CD14-positive monocyte (primary cell): ENCODE results near the gene NKAPL. TPM values are rescaled to one million over a fixed set of nuclear protein-coding genes. Genes with fewer than 3 reads are reported as not detected.
A peak's percentile ranks its signal among the peaks of the same experiment; 100 is the strongest.

Source experiments
- DNase-seq, 3 donors: peaks; one replicate each; pipeline ENCODE4 v3.0.0-alpha.2; 2011 to 2022
- H2AFZ ChIP-seq: 2 replicates; pipeline ENCODE4 v1.6.0; 2012; ENCODE audit warnings: mild to moderate bottlenecking, low read depth, low read length, inconsistent platforms; ENCODE audit not compliant: insufficient read depth, poor library complexity, severe bottlenecking
- H3K27ac ChIP-seq, 2 donors: 1 replicate in 1 of 2; 2 replicates in 1 of 2; pipeline ENCODE4 v1.5.1; 2012 to 2013; ENCODE audit warnings: low read length in 2 of 2, control low read depth in 1 of 2, inconsistent platforms in 1 of 2, low read depth in 1 of 2, mild to moderate bottlenecking in 1 of 2
- H3K27me3 ChIP-seq, 2 donors: one replicate each; pipeline versions ENCODE4 v1.6.0 to v1.6.1; 2011 to 2013; ENCODE audit warnings: low read length in 2 of 2; ENCODE audit not compliant: control insufficient read depth in 2 of 2, insufficient read depth in 2 of 2
- H3K36me3 ChIP-seq, 2 donors: replicated peaks in 1 of 2; 1 replicate in 1 of 2; 2 replicates in 1 of 2; pipeline versions ENCODE4 v1.5.1 to v1.6.1; 2012 to 2013; ENCODE audit warnings: low read length in 2 of 2, control low read depth in 1 of 2, inconsistent platforms in 1 of 2, mild to moderate bottlenecking in 1 of 2; ENCODE audit not compliant: insufficient read depth in 2 of 2, control insufficient read depth in 1 of 2
- H3K4me1 ChIP-seq, 2 donors: 1 replicate in 1 of 2; 2 replicates in 1 of 2; pipeline versions ENCODE4 v1.5.1 to v1.6.1; 2012 to 2013; ENCODE audit warnings: low read length in 2 of 2, control low read depth in 1 of 2, inconsistent platforms in 1 of 2, mild to moderate bottlenecking in 1 of 2, moderate library complexity in 1 of 2; ENCODE audit not compliant: insufficient read depth in 2 of 2, control insufficient read depth in 1 of 2
- H3K4me2 ChIP-seq: replicated peaks from 2 replicates; pipeline ENCODE3; 2012; ENCODE audit warnings: low read length, moderate library complexity, mild to moderate bottlenecking; ENCODE audit not compliant: poor library complexity, severe bottlenecking; ENCODE audit errors: extremely low read depth
- H3K4me3 ChIP-seq, 3 experiments: fragments of 200-600 bp in 1 of 3; sonication (generic) in 1 of 3; replicated peaks in 1 of 3; 1 replicate in 2 of 3; 2 replicates in 1 of 3; pipeline ENCODE4 v1.5.1; 2011 to 2013; ENCODE audit warnings: low read length in 3 of 3, mild to moderate bottlenecking in 3 of 3, control low read depth in 2 of 3, low read depth in 2 of 3, inconsistent platforms in 1 of 3, moderate library complexity in 1 of 3
- H3K79me2 ChIP-seq: 2 replicates; pipeline ENCODE4 v1.6.0; 2012; ENCODE audit warnings: mild to moderate bottlenecking, control low read depth, inconsistent platforms, low read length, moderate library complexity; ENCODE audit not compliant: insufficient read depth
- H3K9ac ChIP-seq: 2 replicates; pipeline ENCODE4 v1.6.0; 2017; ENCODE audit warnings: low read length, mild to moderate bottlenecking; ENCODE audit not compliant: insufficient read depth, poor library complexity, severe bottlenecking
- H3K9me3 ChIP-seq, 2 donors: replicated peaks in 1 of 2; 1 replicate in 1 of 2; 2 replicates in 1 of 2; pipeline versions ENCODE4 v1.5.1 to v1.6.1; 2012 to 2013; ENCODE audit warnings: low read length in 2 of 2, control low read depth in 1 of 2; ENCODE audit not compliant: control insufficient read depth in 1 of 2, insufficient read depth in 1 of 2
- H4K20me1 ChIP-seq: 2 replicates; pipeline ENCODE4 v1.6.0; 2012; ENCODE audit warnings: mild to moderate bottlenecking, low read length, control low read depth, moderate library complexity; ENCODE audit not compliant: insufficient read depth
- H3K27ac Mint-ChIP-seq, 7 donors: one replicate each; pipeline ENCODE4 v1.8.0; 2020; ENCODE audit warnings: mild to moderate bottlenecking in 7 of 7, mixed read lengths in 7 of 7, moderate library complexity in 6 of 7, inconsistent platforms in 2 of 7
- H3K27me3 Mint-ChIP-seq, 3 donors: one replicate each; pipeline ENCODE4 v1.8.0; 2021 to 2022; ENCODE audit warnings: low read depth in 3 of 3, mild to moderate bottlenecking in 3 of 3, mixed read lengths in 3 of 3, moderate library complexity in 3 of 3, inconsistent platforms in 1 of 3
- H3K36me3 Mint-ChIP-seq, 2 donors: one replicate each; pipeline ENCODE4 v1.8.0; 2020; ENCODE audit warnings: mixed read lengths in 2 of 2, inconsistent platforms in 1 of 2, mild to moderate bottlenecking in 1 of 2
- H3K4me1 Mint-ChIP-seq: one replicate; pipeline ENCODE4 v1.8.0; 2020; ENCODE audit warnings: mild to moderate bottlenecking, mixed read lengths
- H3K4me3 Mint-ChIP-seq, 2 donors: one replicate each; pipeline ENCODE4 v1.8.0; 2020; ENCODE audit warnings: mild to moderate bottlenecking in 2 of 2, mixed read lengths in 2 of 2, moderate library complexity in 1 of 2
- H3K9me3 Mint-ChIP-seq, 7 donors: one replicate each; pipeline ENCODE4 v1.8.0; 2020 to 2022; ENCODE audit warnings: mixed read lengths in 7 of 7, mild to moderate bottlenecking in 6 of 7, moderate library complexity in 6 of 7, inconsistent platforms in 2 of 7
- CTCF ChIP-seq: fragments of 200-600 bp; IDR thresholded peaks from one replicate; pipeline ENCODE4 v1.8.0; 2022; ENCODE audit warnings: antibody characterized with exemption, mild to moderate bottlenecking
- WGBS: methylation state at CpG from one replicate; pipeline ENCODE4 v1.1.5; 2013; ENCODE audit warnings: missing lambda C conversion rate; ENCODE audit not compliant: insufficient coverage; 5-methylcytosine and 5-hydroxymethylcytosine counted together
- intact Hi-C, 2 donors: fragments of 100-400 bp; cut with micrococcal nuclease; formaldehyde crosslinking; loops; one replicate each; pipeline versions ENCODE4 v1.15.0 to v1.15.1; 2023
- polyA plus RNA-seq, 3 donors: library from polyadenylated mRNA; depleted of rRNA in 1 of 3; unstranded in 2 of 3; stranded (reverse) in 1 of 3; fragments of 300-500 nt in 2 of 3; fragments of >200 nt in 1 of 3; fragmentation: Illumina TruSeq in 2 of 3; gene quantifications; 1 replicate in 2 of 3; 2 replicates in 1 of 3; pipeline ENCODE4 v1.2.3, GENCODE V29; 2012 to 2021

The NKAPL gene
- polyA plus RNA-seq, 3 donors = 0.12 to 1.1 (median 0.94) TPM

GRCh38 chr6:28264834-28265401 lies 5.8 kb downstream of the NKAPL start:
- Histone ChIP-seq H3K27me3 (no peaks in the 10 kb centered on the region), H3K4me1 (peaks cover 7 to 9% of the 10 kb centered on the region in 2 donors), H3K9me3 (peaks cover 4% of the 10 kb centered on the region in 2 donors), H4K20me1 (no peaks in the 10 kb centered on the region), H3K9ac (no peak overlapping the region), H3K79me2 (peaks cover 23% of the 10 kb centered on the region), H3K27ac (no peak overlapping the region), H3K36me3 (no peaks in the 10 kb centered on the region), H3K4me3 (no peak overlapping the region), H3K4me2 (no peak overlapping the region), H2AFZ (no peak overlapping the region)
- Mint-ChIP-seq H3K27ac (no peak overlapping the region), H3K36me3 (no peaks in the 10 kb centered on the region), H3K9me3 (peaks cover 0 to 11% (median 5%) of the 10 kb centered on the region in 7 donors), H3K27me3 (peaks cover 0 to 5% (median 3%) of the 10 kb centered on the region in 3 donors), H3K4me1 (no peaks in the 10 kb centered on the region), H3K4me3 (no peak overlapping the region)
- TF ChIP-seq CTCF = no peak
- intact Hi-C loops = loop anchor here in 1 of 2 donors (10.0 kb wide), 1 partner anchor 70 kb away; the partner anchor contains the start of gene ZSCAN31
- DNase-seq = no peak
- no CpG with 5 or more reads among the region's 4 CpGs for WGBS

GRCh38 chr6:28266563-28266961 lies 7.5 kb downstream of the NKAPL start:
- Mint-ChIP-seq H3K27ac (no peak overlapping the region), H3K4me3 (no peak overlapping the region), H3K9me3 (no peaks in the 10 kb centered on the region), H3K36me3 (peaks cover 0 to under 1% of the 10 kb centered on the region in 2 donors), H3K4me1 (no peaks in the 10 kb centered on the region), H3K27me3 (peaks cover 0 to 1% (median under 1%) of the 10 kb centered on the region in 3 donors)
- Histone ChIP-seq H3K4me2 (peak overlapping the region; percentile 92), H3K9ac (peak overlapping the region; percentile 68), H3K27me3 (no peaks in the 10 kb centered on the region), H3K27ac (peak overlapping the region; percentile 39 to 82), H3K36me3 (peaks cover 0 to under 1% of the 10 kb centered on the region in 2 donors), H3K4me3 (peak overlapping the region; percentile 59 to 95 (median 83)), H4K20me1 (no peaks in the 10 kb centered on the region), H2AFZ (peak overlapping the region; percentile 85), H3K4me1 (peaks cover 7 to 9% of the 10 kb centered on the region in 2 donors), H3K9me3 (no peaks in the 10 kb centered on the region), H3K79me2 (peaks cover 23% of the 10 kb centered on the region)
- WGBS = no CpG with 5 or more reads among the region's 5 CpGs
- no peak for TF ChIP-seq CTCF
- intact Hi-C loops = loop anchor here in 1 of 2 donors (10.0 kb wide), 1 partner anchor 68 kb away; the partner anchor contains the start of gene ZSCAN31
- DNase-seq = no peak
